Skin of body (tissue), 2 donors: ENCODE measurements around the gene ZNF600. TPM values are rescaled to one million over a fixed set of nuclear protein-coding genes. Genes with fewer than 3 reads are reported as not detected.
A peak's percentile ranks its signal among the peaks of the same experiment; 100 is the strongest.
"Not testable (repeated sequence)": the region's sequence is repeated elsewhere in the genome, so short reads cannot be mapped to it uniquely, and the experiment has no call there.

Experiments
- DNase-seq: peaks from one replicate; lab custom pipeline; 2025; lab: John Stamatoyannopoulos, UW
- total RNA-seq: library from RNA; depleted of rRNA; stranded (reverse); fragments of >200 nt; gene quantifications from one replicate; pipeline ENCODE4 v1.2.3, GENCODE V29; 2014

ZNF600 gene
- total RNA-seq, 1 donor from 2014 or later: 3.6 TPM

DNA sequence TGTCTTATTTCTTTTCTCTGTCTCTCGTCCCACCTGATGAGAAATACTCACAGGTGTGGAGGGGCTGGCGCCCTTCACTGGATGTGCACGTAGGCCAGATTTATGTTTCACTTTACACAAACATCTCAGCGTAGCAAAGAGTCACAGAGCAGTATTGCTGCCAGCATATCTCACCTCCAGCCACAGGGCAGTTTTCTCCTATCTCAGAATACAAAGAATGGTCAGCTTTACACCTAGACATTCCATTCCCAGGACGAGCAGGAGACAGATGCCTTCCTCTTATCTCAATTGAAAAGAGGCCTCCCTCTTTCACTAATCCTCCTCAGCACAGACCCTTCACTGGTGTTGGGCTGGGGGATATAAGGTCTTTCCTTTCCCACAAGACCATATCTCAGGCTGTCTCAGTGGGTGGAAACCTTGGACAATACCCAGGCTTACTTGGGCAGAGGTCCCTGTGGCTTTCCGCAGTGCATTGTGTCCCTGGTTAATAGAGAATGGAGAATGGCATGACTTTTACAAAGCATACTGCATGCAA lies 44.6 kb downstream of the ZNF600 start:
- DNase-seq: no peak

- DNase-seq: not testable (repeated sequence)
These were observed 45.2 kb downstream of the ZNF600 start for GRCh38 chr19:52741371-52741770.

- no peak for DNase-seq
These were observed 47.0 kb downstream of the ZNF600 start for GRCh38 chr19:52739576-52739975.

GRCh38 chr19:52735734-52736133 lies 50.9 kb downstream of the ZNF600 start:
- DNase-seq: no peak

- peak; percentile 95 for DNase-seq
These were observed 51.5 kb downstream of the ZNF600 start, which contains the start of gene ZNF611 for GRCh38 chr19:52734893-52735661. ZNF611 (minus strand) TSS chr19:52735044; CDS start chr19:52715894, 19,150 bp downstream.

DNA sequence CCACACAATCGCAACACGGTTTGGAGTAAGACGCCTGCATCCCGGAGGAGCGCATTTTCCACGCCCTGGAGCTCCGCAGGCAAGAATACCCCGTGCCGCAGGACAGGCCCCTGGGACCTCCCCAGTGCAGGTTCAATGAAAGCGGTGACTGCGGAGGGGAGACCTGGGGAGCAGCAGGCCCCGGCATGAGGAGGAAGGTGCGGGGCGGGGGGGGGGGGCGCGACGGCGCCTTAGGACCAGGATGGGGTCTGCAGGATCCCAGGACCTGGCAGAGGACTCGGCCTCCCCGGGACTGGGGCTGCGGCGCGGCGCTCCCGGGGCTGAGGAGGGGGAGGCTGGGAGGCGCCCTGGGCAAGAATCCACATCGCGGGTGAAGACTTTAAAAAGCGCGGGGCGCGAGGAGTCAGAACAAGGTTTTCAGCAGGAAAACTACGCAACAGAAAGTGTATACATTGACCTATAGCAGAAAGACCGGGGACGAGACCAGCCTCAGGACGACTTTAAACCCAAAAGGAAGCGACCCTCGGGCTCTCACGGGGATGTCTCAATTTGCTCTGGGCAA lies 52.2 kb downstream of the ZNF600 start:
- no peak for DNase-seq

DNA sequence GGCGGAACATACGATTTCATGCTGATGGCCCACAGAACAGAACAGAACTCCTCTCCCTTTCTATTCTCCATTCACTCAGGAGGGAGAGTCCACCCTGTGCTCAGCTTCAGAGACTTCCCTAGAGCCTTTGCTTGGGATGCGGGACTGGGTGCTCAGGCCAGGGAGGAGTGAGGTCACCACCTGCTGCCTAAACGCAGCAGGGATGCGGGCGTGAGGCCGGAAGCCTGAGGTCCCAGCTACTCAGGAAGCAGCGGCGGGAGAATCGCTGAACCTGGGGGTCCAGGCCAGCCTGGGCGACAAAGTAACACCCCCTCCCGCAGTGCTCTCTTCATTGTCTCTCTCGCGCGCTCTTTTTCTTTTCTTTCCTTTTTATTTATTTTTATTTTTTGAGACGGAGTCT lies 60.5 kb downstream of the ZNF600 start:
- not testable (repeated sequence) for DNase-seq

DNA sequence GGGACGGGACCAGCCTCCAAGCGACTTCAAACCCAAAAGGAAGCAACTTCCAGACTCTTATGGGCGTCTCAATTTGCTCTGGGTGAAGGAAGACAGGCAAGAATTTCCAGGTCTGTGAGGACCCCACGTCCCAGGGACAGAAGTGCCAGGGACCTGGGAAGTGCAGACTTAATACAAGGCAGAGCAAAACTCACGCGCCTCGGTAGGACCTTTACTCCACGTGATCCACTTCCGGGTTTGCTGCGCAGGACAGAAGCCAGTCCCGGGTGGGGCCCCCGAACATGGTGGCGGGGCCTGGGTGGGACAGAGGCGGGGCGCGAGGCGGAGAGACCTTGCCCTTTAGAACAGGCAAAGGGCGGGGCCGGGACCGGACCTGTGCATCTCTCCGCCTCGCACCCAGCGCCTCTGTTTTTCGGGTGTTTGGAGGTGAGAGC lies 61.0 kb downstream of the ZNF600 start:
- DNase-seq: no peak

DNA sequence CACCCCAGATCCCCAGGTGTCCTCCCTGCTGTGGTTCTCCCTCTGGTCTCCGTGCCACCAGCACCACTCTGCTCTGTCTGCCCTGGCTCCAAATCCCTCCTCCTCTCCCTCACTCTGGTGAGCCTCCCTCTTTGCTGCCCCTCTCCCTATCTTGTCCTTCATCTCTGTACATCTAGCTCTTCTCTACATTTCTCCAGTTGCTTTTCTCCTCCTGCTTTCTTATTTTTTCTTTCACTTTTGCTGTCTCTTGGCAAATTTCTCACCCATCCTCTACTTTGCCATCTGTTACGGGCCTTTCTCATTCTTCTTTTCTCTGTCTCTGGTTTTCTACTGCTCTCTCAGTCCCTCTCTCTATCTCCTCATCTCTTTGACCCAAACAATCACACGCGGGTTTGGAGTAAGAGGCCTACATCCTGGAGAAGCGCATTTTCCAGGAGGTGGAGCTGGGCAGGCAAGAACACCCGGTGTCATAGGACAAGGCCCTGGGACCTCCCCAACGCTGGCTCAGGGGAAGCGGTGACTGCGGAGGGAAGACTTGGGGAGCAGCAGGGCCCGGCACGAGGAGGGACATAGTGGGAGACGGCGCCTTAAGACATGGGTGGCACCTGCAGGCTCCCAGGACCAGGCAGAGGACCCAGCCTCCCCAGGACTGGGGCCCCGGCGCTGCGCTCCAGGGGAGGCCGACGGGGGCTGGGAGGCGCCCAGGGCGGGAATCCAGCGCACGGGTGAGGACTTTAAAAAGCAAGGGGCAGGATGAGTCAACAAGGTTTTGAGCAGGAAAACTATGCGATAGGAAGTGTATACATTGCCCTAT lies 61.7 kb downstream of the ZNF600 start:
- DNase-seq: no peak

- not testable (repeated sequence) for DNase-seq
These were observed 62.5 kb downstream of the ZNF600 start for GRCh38 chr19:52723907-52724598.

DNA sequence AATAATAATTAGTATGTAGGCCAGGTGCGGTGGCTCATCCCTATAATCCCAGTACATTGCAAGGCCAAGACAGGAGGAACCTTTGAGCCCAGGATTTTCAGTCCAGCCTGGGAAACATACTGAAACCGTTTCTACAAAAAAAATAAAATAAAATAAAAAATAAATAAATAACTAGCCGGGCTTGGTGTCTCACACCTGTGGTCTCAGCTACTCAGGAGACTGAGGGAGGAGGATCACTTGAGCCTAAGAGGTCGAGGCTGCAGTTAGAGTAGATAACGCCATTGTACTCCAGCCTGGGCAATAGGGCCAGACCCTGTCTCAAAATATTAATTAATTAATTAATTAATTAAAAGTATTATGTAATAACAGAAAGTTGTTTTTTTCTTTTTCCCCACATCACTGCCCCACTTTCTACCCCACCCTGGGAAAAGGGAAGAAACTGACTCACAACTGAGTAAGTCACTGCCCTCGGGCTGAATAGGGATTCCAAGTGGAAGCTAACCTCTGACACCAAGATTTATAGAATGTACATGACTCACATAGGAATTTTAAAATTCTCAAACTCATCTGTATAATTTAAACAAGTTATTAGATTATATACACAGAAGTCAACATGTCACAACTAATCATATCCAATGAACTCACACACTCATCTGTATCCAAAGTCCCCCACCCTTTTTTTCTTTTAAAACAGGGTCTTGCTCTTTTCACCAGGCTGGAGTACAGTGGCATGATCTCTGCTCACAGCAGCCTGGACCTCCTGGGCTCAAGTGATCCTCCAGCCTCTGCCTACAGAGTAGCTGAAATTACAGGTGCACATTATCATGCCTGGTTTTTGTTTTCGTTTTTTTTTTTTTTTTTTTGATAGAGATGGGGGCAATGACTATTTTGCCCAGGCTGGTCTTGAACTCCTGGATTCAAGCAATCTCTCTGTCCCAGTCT lies 64.3 kb downstream of the ZNF600 start:
- no peak for DNase-seq

DNA sequence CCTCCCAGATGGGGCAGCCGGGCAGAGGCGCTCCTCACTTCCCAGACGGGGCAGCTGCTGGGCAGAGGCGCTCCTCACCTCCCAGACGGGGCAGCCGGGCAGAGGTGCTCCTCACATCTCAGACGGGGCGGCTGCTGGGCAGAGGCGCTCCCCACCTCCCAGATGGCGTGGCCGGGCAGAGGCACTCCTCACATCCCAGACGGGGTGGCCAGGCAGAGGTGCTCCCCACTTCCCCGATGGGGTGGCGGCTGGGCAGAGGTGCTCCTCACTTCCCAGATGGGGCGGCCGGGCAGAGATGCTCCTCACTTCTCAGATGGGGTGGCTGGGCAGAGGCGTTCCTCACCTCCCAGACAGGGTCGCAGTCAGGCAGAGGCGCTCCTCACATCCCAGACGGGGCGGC lies 66.0 kb downstream of the ZNF600 start:
- DNase-seq: not testable (repeated sequence)

DNA sequence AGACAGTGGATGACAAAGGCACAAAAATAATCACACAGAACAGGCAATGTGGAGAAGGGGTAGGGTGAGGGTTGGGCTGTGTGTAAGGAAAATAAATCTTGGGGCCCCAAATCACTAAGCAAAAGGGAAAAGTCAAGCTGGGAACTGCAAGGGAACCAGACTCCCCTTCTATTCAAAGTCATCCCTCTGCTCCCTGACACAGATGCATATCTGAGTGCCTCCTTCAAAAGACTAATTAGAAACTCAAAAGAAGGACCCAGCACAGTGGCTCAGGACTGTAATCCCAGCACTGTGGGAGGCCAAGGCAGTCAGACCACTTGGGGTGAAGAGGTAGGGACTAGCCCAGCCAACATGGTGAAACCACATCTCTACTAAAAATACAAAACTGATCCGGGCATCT lies 70.1 kb downstream of the ZNF600 start:
- no peak for DNase-seq

GRCh38 chr19:52715902-52716301 lies 70.7 kb downstream of the ZNF600 start:
- not testable (repeated sequence) for DNase-seq

DNA sequence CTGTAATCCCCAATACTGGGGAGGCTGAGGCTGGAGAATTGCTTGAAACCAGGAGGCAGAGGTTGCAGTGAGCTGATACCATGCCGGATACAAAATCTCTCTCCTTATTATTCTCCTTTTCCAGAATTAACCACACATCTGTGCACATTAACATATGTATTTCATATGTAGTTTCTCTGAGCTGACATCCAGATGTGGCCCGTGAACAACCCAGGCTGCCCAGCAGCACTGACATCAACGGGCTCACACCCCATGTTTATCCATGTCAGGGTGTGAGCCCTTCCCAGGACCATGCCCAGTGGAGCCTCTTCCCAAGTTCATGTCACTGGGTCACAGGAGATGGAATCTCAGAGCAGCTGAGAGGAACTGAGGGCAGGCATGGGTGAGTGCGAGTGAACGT lies 71.3 kb downstream of the ZNF600 start:
- DNase-seq: not testable (repeated sequence)

Other genes with a start within 250 kb of the ZNF600 start
- gene ZNF701, start 216.5 kb downstream of the ZNF600 start, total RNA-seq: 17.5 TPM
- gene ZNF83, start 148.4 kb downstream of the ZNF600 start, total RNA-seq: 78.2 TPM
- 12.1 TPM for gene ZNF611, start 51.7 kb downstream of the ZNF600 start, total RNA-seq
- 13.5 TPM for gene ZNF28, start 34.8 kb upstream of the ZNF600 start, total RNA-seq
- gene ZNF468, start 70.8 kb upstream of the ZNF600 start, total RNA-seq: 25.3 TPM
- gene ZNF320, start 110.8 kb upstream of the ZNF600 start, total RNA-seq: 16.4 TPM
- 4.8 TPM for gene ZNF888, start 136.6 kb upstream of the ZNF600 start, total RNA-seq
- 11.4 TPM for gene ZNF816, start 176.1 kb upstream of the ZNF600 start, total RNA-seq
- not detected for gene ERVV-1, start 227.1 kb upstream of the ZNF600 start, total RNA-seq